GM12874 (cell line): ENCODE measurements around the gene NTM.

Experiments used
- CTCF ChIP-seq: IDR thresholded peaks from 2 replicates; pipeline ENCODE4 v1.5.1; 2011; ENCODE audit warnings: low read depth, mild to moderate bottlenecking, control low read depth, low read length, moderate library complexity; ENCODE audit not compliant: insufficient read depth

The NTM gene

GRCh38 chr11:131773626-131774025, 403.2 kb downstream of the NTM start:
- no peak for TF ChIP-seq CTCF

DNA sequence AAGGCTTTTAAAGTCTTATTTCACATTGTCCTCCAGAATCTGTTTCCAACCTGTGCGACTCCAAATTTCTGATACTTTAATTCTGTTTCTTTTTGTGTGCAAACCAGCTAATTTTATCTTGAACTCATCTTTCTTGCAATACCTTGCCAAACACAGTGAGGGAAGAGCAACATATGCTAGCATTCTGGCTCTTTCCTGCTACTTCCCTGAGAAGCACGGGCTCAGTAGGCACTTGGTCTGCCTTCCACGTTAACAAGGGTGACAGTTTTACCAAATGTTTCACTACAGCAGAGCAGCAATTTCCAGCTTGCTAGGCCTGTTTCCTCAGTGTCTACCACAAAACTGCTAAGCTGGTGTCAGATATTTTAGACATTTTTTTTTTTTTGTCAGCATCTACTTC, 405.8 kb downstream of the NTM start:
- no peak for TF ChIP-seq CTCF

DNA sequence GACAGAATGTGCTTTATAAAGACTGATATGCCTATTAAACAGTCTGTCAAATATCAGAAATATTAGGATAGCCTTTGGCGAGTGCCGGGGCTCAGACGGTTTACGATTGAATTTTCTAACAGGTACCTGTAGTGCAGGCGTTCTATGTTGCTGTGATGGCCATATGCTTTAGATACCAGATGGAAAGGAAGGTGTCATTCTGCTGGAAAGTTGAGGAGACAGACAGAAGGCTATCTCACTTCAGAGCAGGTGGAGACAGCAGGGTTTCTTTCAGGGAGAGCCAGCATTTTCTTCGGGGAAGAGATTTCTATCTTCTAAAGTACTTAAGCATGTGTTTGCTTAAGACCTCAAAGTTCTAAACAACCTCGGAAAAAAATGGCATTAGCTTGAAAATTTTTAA, 415.4 kb downstream of the NTM start:
- no peak for TF ChIP-seq CTCF

DNA sequence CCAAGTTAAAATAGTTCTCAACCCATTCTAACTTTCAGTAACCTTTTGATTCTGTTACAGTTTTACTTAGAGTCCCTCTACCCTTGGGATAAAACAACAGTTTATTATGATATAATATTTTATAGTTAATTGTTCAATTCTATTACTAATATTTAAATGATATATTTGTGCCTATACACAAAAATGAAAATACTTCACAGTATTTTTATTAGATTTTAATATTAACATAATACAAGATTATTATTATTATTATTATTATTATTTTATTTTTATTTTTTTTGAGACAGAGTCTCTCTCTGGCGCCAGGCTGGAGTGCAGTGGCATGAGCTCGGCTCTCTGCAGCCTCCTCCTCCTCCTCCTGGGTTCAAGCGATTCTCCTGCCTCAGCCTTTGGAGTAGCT, 416.7 kb downstream of the NTM start:
- TF ChIP-seq CTCF = no peak

DNA sequence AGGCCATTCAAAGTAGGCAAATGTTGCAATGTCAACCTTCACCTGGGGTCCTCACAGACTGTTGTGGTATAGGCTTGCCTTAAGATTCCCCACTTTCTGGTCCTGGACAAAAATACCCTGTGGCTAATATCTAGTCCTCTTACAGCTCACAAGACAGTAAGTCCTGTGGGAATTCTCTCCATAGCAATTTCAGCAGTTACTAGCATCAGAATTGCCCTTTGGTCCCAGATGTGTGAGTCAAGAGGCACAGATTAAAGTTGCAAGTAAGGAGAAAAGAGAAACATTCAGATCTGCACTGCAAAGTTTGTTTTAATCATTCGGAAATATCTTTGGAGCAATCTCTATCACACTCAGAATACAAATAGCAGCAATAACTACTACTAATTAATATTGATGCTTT, 420.2 kb downstream of the NTM start:
- TF ChIP-seq CTCF = no peak

GRCh38 chr11:131792243-131792642, 421.8 kb downstream of the NTM start:
- TF ChIP-seq CTCF = no peak

DNA sequence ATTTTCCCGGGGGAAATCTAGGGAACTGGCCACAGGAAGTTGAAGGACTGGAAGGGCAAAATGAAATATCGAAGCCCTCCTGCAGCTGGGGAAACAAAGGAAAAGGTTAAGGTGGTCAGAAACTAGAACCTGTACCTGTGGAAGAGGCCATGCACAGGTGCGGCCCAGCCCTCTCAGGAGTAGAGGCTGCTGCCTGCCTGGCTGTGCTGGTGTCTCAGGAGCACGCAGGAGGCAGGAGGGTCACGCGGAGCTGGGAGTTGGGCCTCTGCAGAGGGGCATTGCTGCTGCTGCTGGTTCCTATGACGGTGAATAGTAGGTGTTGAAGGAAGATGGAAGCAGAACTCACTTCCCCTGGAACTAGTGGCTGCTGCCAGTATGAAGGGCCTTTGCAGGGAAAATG, 425.7 kb downstream of the NTM start:
- TF ChIP-seq CTCF = no peak

DNA sequence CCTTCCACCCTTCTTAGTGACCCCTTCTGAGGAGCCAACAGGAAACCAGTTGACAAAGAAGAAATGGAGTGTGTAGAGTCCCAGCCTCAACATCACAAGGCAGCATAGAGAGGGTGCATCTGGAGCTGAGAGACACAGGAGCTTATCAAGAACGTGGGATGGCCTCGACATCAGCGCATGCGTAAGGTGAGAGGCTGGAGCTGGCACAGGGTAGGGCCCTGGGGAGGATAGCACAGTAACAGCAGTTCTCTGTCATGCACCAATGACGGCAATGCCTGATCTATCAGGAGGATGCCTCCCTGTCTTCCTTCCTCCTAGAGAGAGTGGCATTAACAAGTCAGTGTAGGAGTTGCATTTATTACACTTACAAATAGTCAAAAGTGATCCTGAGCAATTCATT, 426.1 kb downstream of the NTM start:
- no peak for TF ChIP-seq CTCF
